Activated B cell treated with CpG ODN at 0.5 μM for 24 hours (primary cell): ENCODE measurements around the gene IFI27L1. TPM values are rescaled to one million over a fixed set of nuclear protein-coding genes. Genes with fewer than 3 reads are reported as not detected.
A peak's percentile ranks its signal among the peaks of the same experiment; 100 is the strongest.

ENCODE experiments used
- ATAC-seq: fragments of 200-7000 bp; cut with Tn5 transposase; one replicate; pipeline ENCODE4 v1.10.0; 2021; ENCODE audit warnings: low read depth, mild to moderate bottlenecking, moderate library complexity
- CTCF ChIA-PET: fragments of 350-600 bp; sonication (Branson Sonifier 250); formaldehyde crosslinking; loops from one replicate; lab custom pipeline; 2021; ENCODE audit warnings: antibody characterized with exemption; lab: Charles Lee
- POLR2A ChIA-PET: fragments of 350-600 bp; sonication (Branson Sonifier 250); formaldehyde crosslinking; loops from one replicate; lab custom pipeline; 2021; ENCODE audit warnings: antibody characterized with exemption; lab: Charles Lee
- DNase-seq: peaks from one replicate; pipeline ENCODE4 v3.0.0; 2022
- H3K27ac Mint-ChIP-seq: one replicate; pipeline ENCODE4 v1.8.0; 2020; ENCODE audit warnings: mixed read lengths
- H3K27me3 Mint-ChIP-seq: one replicate; pipeline ENCODE4 v1.8.0; 2021; ENCODE audit warnings: mixed read lengths
- H3K36me3 Mint-ChIP-seq: one replicate; pipeline ENCODE4 v1.8.0; 2021; ENCODE audit warnings: low read depth, mixed read lengths
- H3K4me1 Mint-ChIP-seq: one replicate; pipeline ENCODE4 v1.8.0; 2021; ENCODE audit warnings: mixed read lengths
- H3K4me3 Mint-ChIP-seq: one replicate; pipeline ENCODE4 v1.8.0; 2020; ENCODE audit warnings: mild to moderate bottlenecking, mixed read lengths
- H3K9me3 Mint-ChIP-seq: one replicate; pipeline ENCODE4 v1.8.0; 2020; ENCODE audit warnings: mixed read lengths
- intact Hi-C: fragments of 100-400 bp; cut with micrococcal nuclease; formaldehyde crosslinking; loops from one replicate; pipeline ENCODE4 v1.15.1; 2024
- total RNA-seq: library from RNA; stranded (reverse); gene quantifications from 2 replicates; pipeline ENCODE4 v1.2.3, GENCODE V29; 2022
- TF ChIP-seq, protein P1 (sequence below): fragments of 200-600 bp; IDR thresholded peaks from one replicate; pipeline ENCODE4 v1.8.0; 2022; ENCODE audit warnings: antibody characterized with exemption, mild to moderate bottlenecking

IFI27L1 gene
- total RNA-seq = 9.2 and 11.4 TPM in 2 replicates

DNA sequence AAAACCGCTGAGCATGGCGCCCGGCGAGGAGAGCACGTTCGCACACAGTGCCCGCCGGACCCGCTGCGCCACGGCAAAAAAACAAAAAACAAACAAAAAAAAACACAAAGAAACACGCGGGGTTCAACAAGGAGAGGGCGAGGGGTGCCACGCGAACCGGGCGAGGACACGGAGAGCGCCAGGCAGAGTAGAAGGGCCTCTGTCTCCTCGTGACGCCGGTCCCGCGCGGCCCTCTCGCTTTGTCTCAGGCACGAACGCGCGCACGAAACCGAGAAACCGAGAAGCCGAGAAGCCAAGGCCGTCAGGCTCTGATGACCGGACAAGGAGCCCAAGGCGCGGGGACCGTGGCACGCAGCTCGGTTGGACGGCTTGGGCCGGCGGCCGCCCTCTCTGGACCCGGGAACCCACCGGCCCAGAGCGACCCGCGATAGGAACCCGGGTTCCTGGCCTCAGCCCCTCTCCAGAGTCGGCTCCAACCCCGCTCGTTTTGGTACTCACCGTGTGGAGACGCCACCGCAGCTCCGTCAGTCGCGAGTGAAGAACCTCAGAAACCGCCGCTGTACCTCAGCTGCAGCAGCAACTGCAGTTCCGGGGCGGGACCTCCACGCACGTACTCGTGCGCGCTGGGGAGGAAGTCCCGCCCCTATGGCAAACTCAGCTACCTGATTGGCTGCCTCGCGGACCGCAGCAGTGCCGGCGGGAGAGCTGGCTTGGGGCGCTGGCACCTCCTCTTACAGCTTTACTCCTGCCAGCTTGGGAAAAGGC is at the start of gene IFI27L1, which contains the start of gene DDX24:
IFI27L1 (plus strand) TSS at position 690 of the 765 bp plus-strand sequence. CDS start 15,628 bp downstream, outside the sequence.
DDX24 (minus strand) TSS at position 582 of the 765 bp plus-strand sequence. CDS start 1,460 bp downstream, outside the sequence.
- DNase-seq (peak; percentile 94), ATAC-seq (peak; percentile 96)
- Mint-ChIP-seq H3K4me3 (peak within 1 kb of the TSS; percentile 100), H3K9me3 (no peaks in the 10 kb centered on the region), H3K27ac (peak within 1 kb of the TSS; percentile 98), H3K36me3 (peaks cover 47% of the 10 kb centered on the region), H3K4me1 (peaks cover 50% of the 10 kb centered on the region), H3K27me3 (no peaks in the 10 kb centered on the region)
- TF ChIP-seq, protein P1, sequence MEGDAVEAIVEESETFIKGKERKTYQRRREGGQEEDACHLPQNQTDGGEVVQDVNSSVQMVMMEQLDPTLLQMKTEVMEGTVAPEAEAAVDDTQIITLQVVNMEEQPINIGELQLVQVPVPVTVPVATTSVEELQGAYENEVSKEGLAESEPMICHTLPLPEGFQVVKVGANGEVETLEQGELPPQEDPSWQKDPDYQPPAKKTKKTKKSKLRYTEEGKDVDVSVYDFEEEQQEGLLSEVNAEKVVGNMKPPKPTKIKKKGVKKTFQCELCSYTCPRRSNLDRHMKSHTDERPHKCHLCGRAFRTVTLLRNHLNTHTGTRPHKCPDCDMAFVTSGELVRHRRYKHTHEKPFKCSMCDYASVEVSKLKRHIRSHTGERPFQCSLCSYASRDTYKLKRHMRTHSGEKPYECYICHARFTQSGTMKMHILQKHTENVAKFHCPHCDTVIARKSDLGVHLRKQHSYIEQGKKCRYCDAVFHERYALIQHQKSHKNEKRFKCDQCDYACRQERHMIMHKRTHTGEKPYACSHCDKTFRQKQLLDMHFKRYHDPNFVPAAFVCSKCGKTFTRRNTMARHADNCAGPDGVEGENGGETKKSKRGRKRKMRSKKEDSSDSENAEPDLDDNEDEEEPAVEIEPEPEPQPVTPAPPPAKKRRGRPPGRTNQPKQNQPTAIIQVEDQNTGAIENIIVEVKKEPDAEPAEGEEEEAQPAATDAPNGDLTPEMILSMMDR = no peak
- ChIA-PET POLR2A (interaction anchor here (0.6 to 2.1 kb wide), 11 partner anchors 13 to 896 kb away, joined by 3 to 9 read pairs (median 4); partner anchors contain the start of genes LYSET, MOAP1 and OTUB2), CTCF (interaction anchor here (0.8 to 1.9 kb wide), 5 partner anchors 44 to 100 kb away, joined by 3 to 11 read pairs (median 4); no protein-coding TSS in a partner anchor)
- intact Hi-C loops = loop anchor here (1.0 to 2.0 kb wide), 6 partner anchors 48 to 122 kb away; partner anchors contain the start of genes IFI27L2 and OTUB2

DNA sequence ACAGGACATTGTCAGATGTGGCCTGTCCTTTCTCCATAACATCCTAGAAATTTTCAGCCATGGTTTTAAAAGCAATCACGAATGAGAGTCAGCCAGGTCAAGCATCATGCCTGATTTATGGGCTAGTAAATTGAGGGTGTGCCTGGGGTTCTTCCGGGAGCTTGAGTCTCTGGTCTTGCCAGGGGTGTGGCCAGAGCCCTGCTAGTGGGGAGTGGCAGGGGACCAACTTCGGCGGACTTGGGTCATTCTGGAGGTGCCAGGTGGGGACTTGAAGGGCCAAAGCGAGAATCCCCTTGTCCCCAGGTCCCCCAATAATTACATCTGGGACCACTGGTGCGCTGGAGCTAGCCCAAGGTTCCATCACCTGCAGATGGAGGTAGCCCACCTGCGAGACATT is 49.2 kb upstream of the IFI27L1 start:
- intact Hi-C loops = no loop called here
- CTCF ChIA-PET = interaction anchor here (1.5 kb wide), 1 partner anchor 105 kb away, joined by 5 read pairs; no protein-coding TSS in a partner anchor
- POLR2A ChIA-PET = no interaction called here

GRCh38 chr14:94034886-94035285 is 46.2 kb upstream of the IFI27L1 start:
- ATAC-seq = no peak
- CTCF ChIA-PET = interaction anchor here (1.1 to 4.3 kb wide), 7 partner anchors 94 to 147 kb away, joined by 3 to 77 read pairs (median 16); partner anchors contain the start of gene IFI27L2
- intact Hi-C loops = no loop called here

More for the DNA sequence above, 49.2 kb upstream of the IFI27L1 start:
- Mint-ChIP-seq H3K4me3 (no peak overlapping the region), H3K27ac (no peak overlapping the region), H3K9me3 (no peaks in the 10 kb centered on the region), H3K36me3 (no peaks in the 10 kb centered on the region), H3K27me3 (peaks cover 3% of the 10 kb centered on the region), H3K4me1 (no peaks in the 10 kb centered on the region)
- DNase-seq = no peak
- no peak for ATAC-seq
- TF ChIP-seq, protein P1 = no peak

DNA sequence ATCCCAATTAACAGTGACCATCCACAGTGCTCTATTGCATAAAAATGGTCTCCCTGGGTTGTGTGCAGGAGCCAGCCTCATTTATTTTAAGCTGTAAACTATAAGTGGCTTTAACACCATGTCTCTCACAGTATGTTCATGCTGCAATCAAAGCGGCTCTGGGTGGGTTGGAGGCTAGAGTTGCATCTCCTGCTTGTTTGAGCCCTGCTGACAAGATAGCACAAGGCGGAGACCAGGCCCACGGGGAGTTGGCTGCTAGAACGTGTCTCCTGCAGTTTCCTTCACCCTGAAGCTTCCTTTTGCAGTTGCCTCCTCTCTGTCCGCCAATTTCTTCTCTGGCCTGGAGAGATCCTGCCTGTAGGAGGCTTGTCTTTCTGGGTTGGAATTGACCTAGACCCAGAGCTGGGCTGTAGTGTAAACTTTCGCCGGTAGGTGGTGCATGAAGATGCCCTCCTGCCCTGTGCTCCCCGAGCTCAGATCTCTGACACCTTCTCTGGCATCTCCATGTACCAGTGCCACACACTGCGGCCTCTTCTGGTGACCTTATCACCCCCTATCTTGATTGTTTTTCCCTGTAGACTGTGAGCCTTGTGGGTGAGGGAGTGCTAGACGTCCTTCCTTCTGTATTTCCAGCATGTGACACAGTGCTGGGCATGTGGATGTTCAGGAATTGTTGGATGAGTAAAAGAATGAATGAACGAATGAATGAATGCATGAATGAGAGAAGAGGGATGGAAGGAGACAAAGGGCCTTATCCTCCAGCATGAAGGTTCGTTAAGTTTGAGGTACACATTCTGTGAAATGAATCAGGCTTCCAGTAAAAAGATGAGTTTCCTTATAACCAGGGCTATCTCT is 44.6 kb upstream of the IFI27L1 start:
- Mint-ChIP-seq H3K4me3 (no peak overlapping the region), H3K4me1 (no peaks in the 10 kb centered on the region), H3K27ac (no peak overlapping the region), H3K36me3 (no peaks in the 10 kb centered on the region), H3K9me3 (no peaks in the 10 kb centered on the region), H3K27me3 (no peaks in the 10 kb centered on the region)
- ATAC-seq (peak; percentile 95), DNase-seq (peak; percentile 60)
- POLR2A ChIA-PET = interaction anchor here (0.6 to 1.0 kb wide), 2 partner anchors 100 to 455 kb away, joined by 4 read pairs; no protein-coding TSS in a partner anchor
- CTCF ChIA-PET = interaction anchor here (0.6 to 4.3 kb wide), 25 partner anchors 9 to 450 kb away, joined by 3 to 77 read pairs (median 6); partner anchors contain the start of genes DDX24 and IFI27L1
- intact Hi-C loops = loop anchor here (1.0 to 2.0 kb wide), 3 partner anchors 100 to 450 kb away; no protein-coding TSS in a partner anchor
- TF ChIP-seq, protein P1 = peak; percentile 21

More at GRCh38 chr14:94034886-94035285, 46.2 kb upstream of the IFI27L1 start:
- Mint-ChIP-seq H3K4me3 (no peak overlapping the region), H3K36me3 (no peaks in the 10 kb centered on the region), H3K9me3 (no peaks in the 10 kb centered on the region), H3K4me1 (no peaks in the 10 kb centered on the region), H3K27me3 (peaks cover 2% of the 10 kb centered on the region), H3K27ac (no peak overlapping the region)
- TF ChIP-seq, protein P1 = no peak
- no peak for DNase-seq
- POLR2A ChIA-PET = no interaction called here
